HPDE6-E6E7 (cell line): ENCODE results near the gene RGS14.
"Not testable (repeated sequence)": the region's sequence is repeated elsewhere in the genome, so short reads cannot be mapped to it uniquely, and the experiment has no call there.

Experiments
- DNase-seq: peaks from one replicate; pipeline ENCODE4 v3.0.0; 2011; ENCODE audit warnings: missing footprints; ENCODE audit errors: extremely low spot score

Gene RGS14

GRCh38 chr5:177328545-177329231, 29.0 kb upstream of the RGS14 start:
- no peak for DNase-seq

- no peak for DNase-seq
Measured at GRCh38 chr5:177329883-177330282, 27.8 kb upstream of the RGS14 start.

GRCh38 chr5:177330991-177331842, 26.5 kb upstream of the RGS14 start:
- DNase-seq = no peak

- no peak for DNase-seq
Measured at GRCh38 chr5:177332031-177332895, 25.5 kb upstream of the RGS14 start.

- DNase-seq = no peak
Measured at GRCh38 chr5:177332896-177333260, 24.8 kb upstream of the RGS14 start.

- no peak for DNase-seq
Measured at GRCh38 chr5:177333420-177334154, 24.1 kb upstream of the RGS14 start.

GRCh38 chr5:177334155-177334551, 23.6 kb upstream of the RGS14 start:
- no peak for DNase-seq

GRCh38 chr5:177334781-177335700, 22.7 kb upstream of the RGS14 start:
- DNase-seq = no peak

GRCh38 chr5:177335701-177336065, 22.0 kb upstream of the RGS14 start:
- DNase-seq = no peak

- DNase-seq = no peak
Measured at GRCh38 chr5:177336112-177336511, 21.6 kb upstream of the RGS14 start.

- DNase-seq = no peak
Measured at GRCh38 chr5:177336603-177337494, 20.9 kb upstream of the RGS14 start.

- no peak for DNase-seq
Measured at GRCh38 chr5:177338251-177339106, 19.2 kb upstream of the RGS14 start.

- DNase-seq = no peak
Measured at GRCh38 chr5:177339107-177339638, 18.6 kb upstream of the RGS14 start.

- DNase-seq = not testable (repeated sequence)
Measured at GRCh38 chr5:177343000-177343399, 14.7 kb upstream of the RGS14 start.

GRCh38 chr5:177343777-177344176, 13.9 kb upstream of the RGS14 start:
- no peak for DNase-seq

GRCh38 chr5:177344891-177345290, 12.8 kb upstream of the RGS14 start:
- no peak for DNase-seq

GRCh38 chr5:177346820-177347219, 10.9 kb upstream of the RGS14 start:
- DNase-seq = no peak

- no peak for DNase-seq
Measured at GRCh38 chr5:177347699-177348098, 10.0 kb upstream of the RGS14 start.

- no peak for DNase-seq
Measured at GRCh38 chr5:177349362-177349647, 8.4 kb upstream of the RGS14 start.
